NCI-H1436 (cell line): Measurements from ENCODE around the gene HOXB3.

Experiments used
- DNase-seq: peaks from one replicate; lab custom pipeline; 2025; lab: John Stamatoyannopoulos, UW

HOXB3 gene

GRCh38 chr17:48569674-48570324 is 20.2 kb downstream of the HOXB3 start:
- no peak for DNase-seq

- no peak for DNase-seq
Observed at GRCh38 chr17:48569240-48569582, 20.8 kb downstream of the HOXB3 start.

DNA sequence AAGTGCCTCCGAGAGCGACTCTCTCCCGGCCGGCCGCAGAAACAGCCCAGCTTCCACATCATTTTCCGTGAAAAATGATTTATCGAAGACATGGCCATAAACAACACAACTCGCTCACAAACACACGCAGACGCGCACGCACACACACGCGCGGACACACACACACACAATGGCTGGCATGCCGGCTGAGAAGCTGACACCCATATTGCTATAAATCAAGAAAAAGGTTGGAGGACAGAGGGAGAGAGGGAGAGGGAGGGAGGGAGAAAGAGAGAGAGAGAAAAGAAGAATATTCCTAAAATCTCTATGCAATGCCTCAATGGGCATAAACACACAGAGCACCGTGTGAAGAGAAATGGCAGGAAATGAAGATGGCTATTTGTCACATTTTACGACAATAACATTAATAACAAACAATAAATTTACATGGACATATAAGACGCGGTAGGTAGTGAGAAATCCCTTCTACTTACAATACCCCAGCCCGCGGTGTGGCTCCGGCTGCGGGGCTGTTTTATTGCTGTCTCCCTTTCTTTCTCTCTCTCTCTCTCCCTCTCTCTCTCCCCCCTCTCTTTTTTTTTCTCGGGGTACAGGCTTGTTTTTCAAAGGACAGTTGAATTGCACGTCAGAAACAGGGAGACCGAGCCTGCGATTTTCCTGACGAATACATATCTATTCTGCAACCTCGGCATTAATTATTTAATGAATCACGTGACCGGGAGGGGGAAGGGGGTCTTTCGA is 21.4 kb downstream of the HOXB3 start:
- DNase-seq = no peak

- no peak for DNase-seq
Observed at GRCh38 chr17:48567646-48568354, 22.2 kb downstream of the HOXB3 start.

- no peak for DNase-seq
Observed at GRCh38 chr17:48567209-48567608, 22.8 kb downstream of the HOXB3 start.

- DNase-seq = no peak
Observed at GRCh38 chr17:48566717-48567116, 23.3 kb downstream of the HOXB3 start.

- no peak for DNase-seq
Observed at GRCh38 chr17:48565925-48566710, 23.9 kb downstream of the HOXB3 start.

DNA sequence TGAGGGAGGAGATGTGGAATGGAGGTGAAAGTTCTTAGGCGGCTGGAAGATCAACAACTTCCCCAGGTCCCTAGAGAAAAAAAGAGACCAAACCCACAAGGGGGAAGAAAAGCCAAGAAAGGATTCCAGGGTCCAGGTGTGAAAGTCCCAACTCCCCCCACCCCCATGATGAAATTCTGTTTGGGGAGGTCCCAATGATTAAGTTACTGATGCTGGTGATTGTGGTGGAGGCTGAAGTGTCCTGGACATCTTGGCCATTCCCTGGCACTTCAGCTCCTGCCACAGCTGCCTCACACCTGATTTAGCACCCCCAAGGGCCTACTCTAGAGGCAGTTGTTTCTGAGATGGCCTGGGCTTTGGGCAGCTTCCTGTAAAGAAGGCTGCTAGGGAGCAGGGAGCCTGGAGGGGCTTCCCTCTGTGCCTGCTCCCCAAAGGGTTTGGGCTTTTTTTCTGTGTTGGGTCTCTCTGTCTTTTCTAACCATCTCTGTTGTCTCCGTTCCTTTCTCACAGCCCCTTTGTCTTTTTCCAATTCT is 25.0 kb downstream of the HOXB3 start:
- no peak for DNase-seq

DNA sequence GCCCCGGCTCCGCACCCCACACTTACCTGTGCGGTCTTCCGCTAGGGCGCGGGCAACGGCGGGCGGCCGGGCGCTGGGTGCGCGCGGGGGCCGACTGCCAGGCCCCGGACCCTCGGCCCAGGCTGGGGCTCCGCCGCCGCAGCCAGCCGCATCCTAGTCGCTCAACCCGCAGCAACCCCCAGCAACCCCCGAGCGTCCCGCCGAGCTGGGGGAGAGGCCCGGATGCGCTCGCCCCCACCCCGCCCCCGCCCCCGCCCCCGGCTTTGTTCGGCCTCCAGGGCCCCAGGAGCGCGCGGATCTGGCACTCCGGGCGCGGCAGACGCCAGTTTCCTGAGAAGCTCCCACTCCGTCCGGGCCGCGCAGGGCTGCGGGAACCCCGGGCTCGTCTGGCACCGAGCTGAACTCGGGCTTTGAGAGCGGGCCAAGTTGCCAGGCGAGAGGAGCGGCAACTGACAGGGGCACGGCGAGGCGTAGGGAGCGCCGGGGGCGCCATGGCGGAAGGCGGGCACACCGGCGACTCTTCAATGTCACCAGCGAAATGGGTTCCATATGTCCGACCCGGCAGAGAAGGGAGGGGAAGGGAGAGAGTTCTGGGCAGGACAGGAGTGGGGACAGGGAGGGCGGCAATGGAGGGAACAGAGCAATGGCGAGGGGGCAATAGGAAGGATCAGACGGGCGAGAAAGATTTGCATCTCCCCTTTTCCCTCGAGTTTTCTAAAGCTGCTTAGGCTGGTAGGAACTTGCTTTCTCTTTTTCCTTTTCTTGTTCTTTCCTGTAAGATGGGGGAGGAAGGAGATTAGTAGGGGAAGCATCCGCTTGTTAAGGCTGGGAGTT is 25.6 kb downstream of the HOXB3 start:
- DNase-seq = peak; percentile 55

- no peak for DNase-seq
Observed at GRCh38 chr17:48563867-48564187, 26.2 kb downstream of the HOXB3 start.

- no peak for DNase-seq
Observed at GRCh38 chr17:48563385-48563838, 26.6 kb downstream of the HOXB3 start.

DNA sequence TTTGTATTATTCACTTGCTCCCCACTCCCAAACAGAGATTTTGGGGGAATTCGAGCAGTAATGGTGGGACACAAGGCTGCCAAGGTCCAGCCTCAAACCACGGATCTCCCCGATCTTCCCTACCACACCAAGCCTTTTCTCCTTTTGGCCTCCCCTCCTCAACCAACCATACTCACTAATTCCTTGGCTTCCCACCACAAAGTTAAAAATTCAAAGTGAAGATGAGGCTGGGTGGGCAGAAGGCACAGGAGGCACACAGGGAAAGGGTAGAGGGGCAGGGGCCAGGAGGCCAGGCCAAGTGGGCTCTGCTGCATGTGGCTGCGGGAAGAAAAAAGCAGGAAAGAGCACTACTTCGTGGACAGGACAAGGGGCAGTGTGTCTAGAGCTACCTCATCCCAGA is 27.1 kb downstream of the HOXB3 start:
- DNase-seq = no peak

GRCh38 chr17:48561884-48562810 is 27.9 kb downstream of the HOXB3 start:
- no peak for DNase-seq

DNA sequence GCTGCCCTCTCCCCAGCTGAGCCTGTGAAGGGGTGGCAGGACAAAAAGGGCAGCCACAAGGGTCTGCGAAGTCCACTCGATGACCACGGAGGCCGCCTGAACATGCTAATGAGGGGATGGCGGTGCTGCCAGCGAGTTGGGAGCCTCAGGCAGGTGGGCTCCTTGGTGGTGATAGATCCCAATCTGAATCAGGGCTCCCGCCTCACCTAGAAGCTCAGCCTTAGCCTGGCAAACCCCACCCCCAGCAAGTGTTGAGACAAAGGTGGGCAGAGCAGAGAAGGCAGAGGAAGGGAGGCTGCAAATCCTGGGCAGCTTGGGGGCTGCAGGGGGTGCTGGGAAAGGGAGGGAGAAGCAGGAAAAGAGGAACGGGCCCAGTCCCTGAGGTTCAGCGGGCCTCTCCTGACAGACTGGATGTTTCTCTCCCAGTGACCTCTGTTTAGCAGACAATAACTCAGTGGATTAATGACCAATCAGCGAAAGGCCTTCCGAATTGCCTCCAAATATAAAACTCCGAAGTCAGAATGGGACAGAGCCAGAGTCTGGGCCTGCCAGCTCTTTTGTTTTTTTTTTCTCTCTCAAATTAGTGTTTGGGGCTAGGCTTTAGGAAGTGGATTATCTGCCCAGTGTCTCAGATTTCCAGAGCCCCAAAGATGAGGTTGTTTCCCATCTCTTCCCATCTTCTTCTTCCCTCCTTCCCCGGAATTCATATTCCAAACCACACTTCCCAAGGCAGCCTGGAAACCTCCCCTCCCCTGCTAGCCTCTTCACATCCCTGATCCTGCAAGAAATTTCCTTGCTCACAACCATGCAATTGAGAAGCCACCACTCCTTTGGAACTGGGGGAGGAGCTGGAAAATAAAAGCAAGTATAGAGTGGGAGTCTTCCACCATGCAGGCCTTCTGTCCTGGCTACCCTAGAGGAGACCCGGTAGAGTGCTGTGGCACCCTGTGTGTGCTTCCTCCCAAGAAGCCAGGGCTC is 29.9 kb downstream of the HOXB3 start:
- no peak for DNase-seq

DNA sequence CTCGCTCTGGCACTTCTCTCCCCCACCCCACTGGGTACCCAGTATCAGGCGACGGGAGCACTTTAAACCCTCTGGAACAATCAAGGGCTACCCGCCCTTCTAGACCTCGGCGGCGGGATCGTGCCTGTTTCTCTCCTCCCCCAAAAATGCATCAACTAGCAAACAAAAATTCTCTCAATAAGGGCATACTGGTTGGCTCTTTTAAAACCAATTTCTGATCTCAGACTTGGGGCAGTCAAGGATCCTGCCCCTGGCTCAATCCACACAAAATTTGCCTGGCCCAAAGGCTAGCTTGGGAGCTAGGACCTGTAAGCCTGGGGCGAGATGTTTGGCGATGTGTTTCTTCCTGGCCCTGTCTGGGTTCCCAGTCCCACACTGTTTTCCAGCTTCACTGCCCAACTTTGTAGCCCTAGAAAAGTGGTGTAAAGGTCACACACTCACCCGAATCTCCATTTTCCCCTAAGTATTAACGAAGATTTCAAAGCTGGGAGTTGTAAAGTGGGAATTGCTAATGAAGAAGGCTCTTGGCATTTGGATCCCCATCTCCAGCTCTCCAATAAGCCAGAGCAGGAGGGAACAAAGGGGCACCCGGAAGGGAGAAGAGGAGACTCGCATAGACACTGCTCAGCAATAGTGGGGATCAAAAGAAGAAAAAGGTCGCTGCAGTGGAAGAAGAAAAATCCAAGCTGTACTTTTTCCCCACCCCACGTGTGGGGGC is 30.8 kb downstream of the HOXB3 start:
- no peak for DNase-seq

DNA sequence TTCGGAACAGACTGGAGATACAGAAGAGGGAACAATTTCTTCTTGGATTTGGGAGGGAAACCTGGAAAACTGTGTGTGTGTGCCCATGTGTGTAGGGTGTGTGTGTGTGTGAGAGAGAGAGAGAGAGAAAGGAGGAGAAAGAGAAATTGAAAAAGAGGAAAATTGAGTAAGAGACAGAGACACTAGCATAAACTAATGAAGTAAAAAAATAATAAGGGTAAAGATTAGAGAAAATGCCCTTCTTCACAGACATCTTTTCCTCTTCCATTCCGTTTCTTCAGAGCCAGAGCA is 31.3 kb downstream of the HOXB3 start:
- no peak for DNase-seq

DNA sequence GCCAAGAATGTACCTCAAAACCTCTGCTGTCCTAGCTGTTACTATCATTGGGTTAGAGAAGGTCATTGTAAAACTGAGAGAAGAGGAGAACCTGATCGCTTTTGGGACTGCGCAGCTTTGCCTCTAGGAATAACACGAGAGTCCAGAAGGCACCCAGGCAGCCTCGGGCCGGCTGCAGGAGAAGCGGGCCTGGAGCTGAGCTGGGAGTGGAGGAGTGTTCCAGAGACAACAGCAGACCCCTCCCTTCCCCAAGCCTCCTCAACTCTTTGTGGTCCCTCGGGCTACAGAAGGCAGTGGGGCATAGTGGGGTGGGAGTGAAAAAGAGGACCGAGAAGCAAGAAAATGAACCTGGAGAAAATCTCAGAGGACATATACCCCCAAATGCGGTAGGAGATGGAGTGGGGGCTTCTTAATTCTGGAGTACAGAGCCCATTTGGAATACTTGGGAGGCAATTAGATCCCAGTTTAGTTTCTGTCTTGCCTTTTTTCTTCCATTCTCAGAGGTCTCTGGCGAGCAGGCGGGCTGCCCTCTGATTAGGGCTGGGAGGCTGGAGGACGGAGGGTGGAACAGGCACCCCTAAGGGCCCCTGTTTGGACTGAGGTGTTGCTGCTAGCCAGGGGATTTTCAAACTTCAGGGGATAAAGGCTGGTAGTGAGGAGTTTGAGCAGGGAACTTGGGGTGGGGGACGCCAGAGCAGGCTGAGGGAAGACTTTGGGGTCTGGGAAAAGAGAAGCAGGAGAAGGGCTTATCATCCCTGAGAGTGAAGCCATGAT is 31.8 kb downstream of the HOXB3 start:
- DNase-seq = no peak
